Astrocyte of the cerebellum (primary cell): Measurements from ENCODE around the gene CDIP1.

ENCODE experiments used
- DNase-seq: peaks from one replicate; pipeline ENCODE4 v3.0.0-alpha.2; 2011; ENCODE audit warnings: low read depth
- H3K4me3 ChIP-seq: 2 replicates; pipeline ENCODE4 v1.5.1; 2011; ENCODE audit warnings: mild to moderate bottlenecking, low read depth, low read length, moderate library complexity
- in situ Hi-C: cut with HindIII; loops from 2 replicates; pipeline ENCODE4 v1.10.0; 2017; ENCODE audit warnings: low sequenced_read_pairs
- TF ChIP-seq, protein P1 (sequence below): IDR thresholded peaks from 2 replicates; pipeline ENCODE4 v1.5.1; 2012; ENCODE audit warnings: low read length, low read depth, moderate library complexity, mild to moderate bottlenecking; ENCODE audit errors: missing control alignments

CDIP1 gene

DNA sequence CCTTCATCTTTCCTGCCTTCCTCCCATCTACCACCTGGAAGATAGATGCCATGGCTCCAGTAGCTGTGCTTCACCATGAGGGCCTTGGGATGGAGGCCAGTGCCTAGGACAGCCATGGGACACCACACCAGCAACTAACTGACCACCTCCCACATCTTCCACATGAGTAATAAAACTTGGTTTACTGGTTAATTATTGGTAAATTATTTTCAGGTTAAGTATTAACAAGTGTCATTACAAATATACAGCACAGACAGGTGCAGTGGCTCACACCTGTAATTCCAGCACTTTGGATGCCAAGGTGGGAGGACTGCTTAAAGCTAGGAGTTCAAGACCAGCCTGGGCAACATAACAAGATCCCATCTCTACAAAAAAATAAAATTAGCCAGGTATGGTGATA lies 14.0 kb downstream of the CDIP1 start:
- H3K4me3 ChIP-seq, result no peak overlapping the region
- in situ Hi-C loops, result loop anchor here (25.0 kb wide), 1 partner anchor 113 kb away; no protein-coding TSS in a partner anchor
- no peak for DNase-seq
- TF ChIP-seq, protein P1, sequence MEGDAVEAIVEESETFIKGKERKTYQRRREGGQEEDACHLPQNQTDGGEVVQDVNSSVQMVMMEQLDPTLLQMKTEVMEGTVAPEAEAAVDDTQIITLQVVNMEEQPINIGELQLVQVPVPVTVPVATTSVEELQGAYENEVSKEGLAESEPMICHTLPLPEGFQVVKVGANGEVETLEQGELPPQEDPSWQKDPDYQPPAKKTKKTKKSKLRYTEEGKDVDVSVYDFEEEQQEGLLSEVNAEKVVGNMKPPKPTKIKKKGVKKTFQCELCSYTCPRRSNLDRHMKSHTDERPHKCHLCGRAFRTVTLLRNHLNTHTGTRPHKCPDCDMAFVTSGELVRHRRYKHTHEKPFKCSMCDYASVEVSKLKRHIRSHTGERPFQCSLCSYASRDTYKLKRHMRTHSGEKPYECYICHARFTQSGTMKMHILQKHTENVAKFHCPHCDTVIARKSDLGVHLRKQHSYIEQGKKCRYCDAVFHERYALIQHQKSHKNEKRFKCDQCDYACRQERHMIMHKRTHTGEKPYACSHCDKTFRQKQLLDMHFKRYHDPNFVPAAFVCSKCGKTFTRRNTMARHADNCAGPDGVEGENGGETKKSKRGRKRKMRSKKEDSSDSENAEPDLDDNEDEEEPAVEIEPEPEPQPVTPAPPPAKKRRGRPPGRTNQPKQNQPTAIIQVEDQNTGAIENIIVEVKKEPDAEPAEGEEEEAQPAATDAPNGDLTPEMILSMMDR, result no peak

DNA sequence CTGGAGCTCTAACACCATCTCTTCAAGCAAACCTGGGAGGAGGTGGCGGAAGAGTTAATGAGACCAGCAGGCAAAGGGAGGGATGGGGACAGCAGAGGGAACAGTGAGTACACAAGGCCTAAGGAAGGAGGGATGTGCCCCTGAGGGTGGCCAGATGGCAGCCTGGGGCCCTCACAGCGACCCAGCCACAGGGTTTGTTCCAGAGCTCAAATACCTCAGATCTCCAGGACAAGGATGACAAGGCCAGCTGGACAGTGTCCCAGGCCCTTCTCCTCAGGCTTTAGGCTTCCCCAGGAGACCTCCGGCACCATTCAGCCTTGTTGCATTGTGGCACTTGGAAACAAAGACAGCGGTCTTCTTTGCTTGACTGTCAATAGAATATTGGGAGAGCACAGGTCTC lies 14.9 kb downstream of the CDIP1 start:
- in situ Hi-C loops, result loop anchor here (25.0 kb wide), 1 partner anchor 114 kb away; no protein-coding TSS in a partner anchor
- no peak for DNase-seq
- no peak overlapping the region for H3K4me3 ChIP-seq
- TF ChIP-seq, protein P1, result no peak

DNA sequence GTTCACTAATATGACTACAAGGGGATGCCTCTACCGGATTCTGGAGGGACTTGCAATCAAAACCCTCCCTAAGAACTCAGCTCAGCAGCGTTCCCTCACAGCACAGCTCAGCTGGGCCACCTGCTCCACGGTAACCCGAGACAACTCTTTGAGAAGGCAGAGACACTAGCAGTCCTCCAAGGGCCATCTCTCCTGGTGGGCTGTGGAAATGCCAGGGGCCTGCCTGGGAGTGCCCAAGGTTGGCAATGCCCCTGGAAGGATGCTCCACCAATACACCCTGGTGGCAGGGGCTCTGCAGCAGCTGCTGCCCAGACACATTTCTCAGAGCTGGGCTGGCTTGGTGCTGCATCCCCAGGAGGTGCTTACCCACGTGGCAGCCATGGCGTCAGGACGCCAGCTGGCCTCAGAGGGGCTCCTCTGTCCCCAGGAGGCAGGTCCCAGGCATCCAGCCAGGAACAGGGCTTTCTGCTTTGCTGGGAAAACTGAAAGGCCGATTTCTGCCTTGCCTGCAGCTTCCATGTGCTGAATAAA lies 16.5 kb downstream of the CDIP1 start:
- TF ChIP-seq, protein P1, result no peak
- H3K4me3 ChIP-seq, result no peak overlapping the region
- no peak for DNase-seq
- in situ Hi-C loops, result loop anchor here (25.0 kb wide), 1 partner anchor 115 kb away; no protein-coding TSS in a partner anchor

DNA sequence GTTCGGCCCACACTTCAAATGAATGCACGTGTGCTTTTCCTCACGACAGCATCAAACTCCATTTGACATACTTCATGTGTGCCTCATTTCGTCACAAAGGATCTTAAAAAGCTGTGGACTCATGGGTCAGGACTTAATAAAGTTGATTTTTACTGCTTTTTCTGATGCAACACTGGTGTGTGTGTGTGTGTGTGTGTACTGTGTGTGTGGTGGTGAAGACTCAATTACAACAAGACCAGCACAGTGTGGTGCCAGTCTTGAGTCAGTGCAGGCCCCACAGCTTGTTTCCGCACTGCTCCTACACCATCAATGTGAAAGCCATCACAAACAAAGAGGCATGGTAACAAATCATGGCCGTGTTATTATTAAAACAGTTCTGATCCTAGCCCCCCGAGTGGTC lies 17.7 kb downstream of the CDIP1 start:
- TF ChIP-seq, protein P1, result no peak
- no peak for DNase-seq
- in situ Hi-C loops, result loop anchor here (25.0 kb wide), 1 partner anchor 116 kb away; no protein-coding TSS in a partner anchor
- no peak overlapping the region for H3K4me3 ChIP-seq

DNA sequence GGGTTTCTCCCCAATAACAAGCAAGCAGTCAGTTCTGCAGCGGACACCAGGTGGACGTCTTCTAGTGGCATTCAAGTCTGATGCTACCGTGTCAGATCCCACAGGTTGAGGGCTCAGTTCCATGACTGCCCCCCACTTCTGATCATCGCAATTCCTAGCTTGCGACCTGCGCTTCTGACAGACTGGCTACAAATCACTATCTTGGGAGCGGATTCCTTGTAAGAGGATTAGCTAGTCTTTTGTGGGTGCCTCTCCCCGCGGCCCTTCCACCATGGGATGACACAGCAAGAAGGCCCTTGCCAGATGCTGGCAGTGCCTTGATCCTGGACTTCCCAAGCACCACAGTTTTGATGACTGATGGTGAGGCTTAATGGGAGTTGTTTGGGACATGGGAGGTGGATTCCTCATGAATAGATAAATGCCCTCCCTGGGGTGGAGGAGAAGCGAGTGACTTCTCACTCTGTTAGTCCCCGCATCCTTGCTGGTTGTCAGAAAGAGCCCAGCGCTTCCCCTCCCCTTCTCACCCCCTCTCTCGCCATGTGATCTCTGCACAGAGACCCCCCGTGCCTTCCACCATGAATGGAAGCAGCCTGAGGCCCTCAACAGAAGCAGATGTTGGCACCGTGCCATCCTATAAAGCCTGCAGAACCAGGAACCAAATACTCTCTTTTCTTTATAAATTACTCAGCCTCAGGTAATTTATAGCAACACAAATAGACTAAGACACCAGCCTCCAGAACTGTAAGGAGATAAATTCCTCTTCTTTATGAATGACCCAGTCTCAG lies 19.1 kb downstream of the CDIP1 start:
- in situ Hi-C loops, result loop anchor here (25.0 kb wide), 1 partner anchor 118 kb away; no protein-coding TSS in a partner anchor
- TF ChIP-seq, protein P1, result no peak
- DNase-seq, result no peak
- no peak overlapping the region for H3K4me3 ChIP-seq

DNA sequence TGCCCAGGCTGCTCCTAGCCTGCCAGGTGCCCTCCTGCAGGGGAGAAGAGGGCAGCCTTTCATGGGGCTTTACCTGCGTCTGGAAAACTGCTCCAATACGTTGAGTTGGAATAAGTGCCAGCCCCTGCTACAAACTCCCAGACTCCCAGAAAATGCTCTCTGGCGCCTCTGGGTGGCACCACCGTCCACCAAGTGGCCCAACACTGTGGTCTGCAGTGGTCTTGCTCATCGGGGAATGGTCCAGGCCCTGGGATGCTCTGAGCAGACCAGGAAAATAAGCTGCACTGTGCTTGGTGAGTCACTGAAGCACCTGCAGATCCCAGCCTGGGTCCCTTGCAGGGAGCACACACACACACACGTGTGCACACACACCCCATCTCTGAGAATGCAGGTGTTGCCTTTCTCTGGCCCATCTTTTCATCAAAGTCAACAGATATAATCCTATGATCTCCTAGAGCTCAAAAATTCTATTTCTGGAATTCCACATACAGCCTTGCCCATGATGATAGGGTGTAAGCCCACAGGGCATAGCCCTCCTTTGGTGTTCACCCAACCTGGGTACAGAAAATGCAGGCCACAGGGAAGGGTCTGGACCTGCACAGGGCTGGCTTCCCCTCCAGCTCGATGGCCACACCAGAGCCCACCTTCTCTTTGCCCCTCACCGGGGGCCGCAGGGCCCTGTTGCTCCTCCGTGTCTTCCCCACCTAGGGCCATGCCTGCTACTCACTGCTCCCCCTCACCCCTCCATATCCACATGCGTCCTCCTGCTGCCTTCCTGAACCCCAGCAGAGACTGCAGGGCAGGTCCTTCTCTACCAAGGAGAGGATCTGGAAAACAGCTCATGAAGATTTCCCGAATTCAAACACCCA lies 20.5 kb downstream of the CDIP1 start:
- H3K4me3 ChIP-seq, result no peak overlapping the region
- TF ChIP-seq, protein P1, result peak; percentile 71
- in situ Hi-C loops, result loop anchor here (25.0 kb wide), 1 partner anchor 119 kb away; no protein-coding TSS in a partner anchor
- DNase-seq, result no peak
